Measurements from ENCODE around the gene GNAL.

DNA sequence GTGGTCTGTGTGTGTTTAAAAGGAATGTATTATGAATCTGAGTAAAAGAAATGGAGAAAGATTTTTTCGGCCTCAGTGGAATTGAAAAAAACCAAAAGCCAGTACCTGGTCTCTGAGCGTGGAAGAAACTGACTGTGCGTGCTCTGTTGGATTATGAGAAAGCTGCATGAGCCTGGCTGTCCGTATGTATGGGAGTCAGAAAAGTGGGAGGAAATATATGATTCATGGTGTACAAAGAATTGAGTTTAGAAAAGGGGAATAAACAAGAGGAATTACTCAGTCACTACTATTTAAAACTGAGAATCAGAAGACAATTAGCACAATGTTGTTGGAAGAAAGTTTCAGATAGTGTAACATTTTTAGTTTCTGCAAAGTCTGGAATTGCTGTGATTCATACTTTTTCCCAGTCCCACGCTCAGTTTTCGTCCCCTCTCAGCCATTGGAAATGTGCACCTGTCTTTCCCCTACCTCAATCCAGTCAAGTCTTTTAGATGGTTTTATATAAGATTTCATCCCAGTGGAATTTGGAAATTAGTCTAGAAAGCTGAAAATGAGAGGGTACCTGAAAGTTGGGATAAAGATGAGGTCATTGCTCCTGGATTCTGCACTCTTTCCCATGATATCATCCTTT lies 95.7 kb downstream of the GNAL start:
- TF ChIP-seq ARNTL (CRISPR knock-in tag; IDR thresholded peaks at IDR 0.05; ENCODE audit: borderline replicate concordance, low read depth) (no peak), ESRRG (CRISPR knock-in tag; IDR thresholded peaks at IDR 0.05) (no peak), BACH2 (CRISPR knock-in tag; IDR thresholded peaks at IDR 0.05; ENCODE audit: borderline replicate concordance) (no peak), ZNF565 (CRISPR knock-in tag; conservative IDR thresholded peaks at IDR 0.05; ENCODE audit: low read depth) (no peak), ZNF70 (CRISPR knock-in tag; IDR thresholded peaks at IDR 0.05) (no peak), ZFP30 (CRISPR knock-in tag; IDR thresholded peaks at IDR 0.05) (no peak)
- TF ChIP-seq, protein P1, sequence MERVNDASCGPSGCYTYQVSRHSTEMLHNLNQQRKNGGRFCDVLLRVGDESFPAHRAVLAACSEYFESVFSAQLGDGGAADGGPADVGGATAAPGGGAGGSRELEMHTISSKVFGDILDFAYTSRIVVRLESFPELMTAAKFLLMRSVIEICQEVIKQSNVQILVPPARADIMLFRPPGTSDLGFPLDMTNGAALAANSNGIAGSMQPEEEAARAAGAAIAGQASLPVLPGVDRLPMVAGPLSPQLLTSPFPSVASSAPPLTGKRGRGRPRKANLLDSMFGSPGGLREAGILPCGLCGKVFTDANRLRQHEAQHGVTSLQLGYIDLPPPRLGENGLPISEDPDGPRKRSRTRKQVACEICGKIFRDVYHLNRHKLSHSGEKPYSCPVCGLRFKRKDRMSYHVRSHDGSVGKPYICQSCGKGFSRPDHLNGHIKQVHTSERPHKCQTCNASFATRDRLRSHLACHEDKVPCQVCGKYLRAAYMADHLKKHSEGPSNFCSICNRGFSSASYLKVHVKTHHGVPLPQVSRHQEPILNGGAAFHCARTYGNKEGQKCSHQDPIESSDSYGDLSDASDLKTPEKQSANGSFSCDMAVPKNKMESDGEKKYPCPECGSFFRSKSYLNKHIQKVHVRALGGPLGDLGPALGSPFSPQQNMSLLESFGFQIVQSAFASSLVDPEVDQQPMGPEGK (CRISPR knock-in tag; IDR thresholded peaks at IDR 0.05; ENCODE audit: borderline replicate concordance), result no peak
- TF ChIP-seq, protein P2, sequence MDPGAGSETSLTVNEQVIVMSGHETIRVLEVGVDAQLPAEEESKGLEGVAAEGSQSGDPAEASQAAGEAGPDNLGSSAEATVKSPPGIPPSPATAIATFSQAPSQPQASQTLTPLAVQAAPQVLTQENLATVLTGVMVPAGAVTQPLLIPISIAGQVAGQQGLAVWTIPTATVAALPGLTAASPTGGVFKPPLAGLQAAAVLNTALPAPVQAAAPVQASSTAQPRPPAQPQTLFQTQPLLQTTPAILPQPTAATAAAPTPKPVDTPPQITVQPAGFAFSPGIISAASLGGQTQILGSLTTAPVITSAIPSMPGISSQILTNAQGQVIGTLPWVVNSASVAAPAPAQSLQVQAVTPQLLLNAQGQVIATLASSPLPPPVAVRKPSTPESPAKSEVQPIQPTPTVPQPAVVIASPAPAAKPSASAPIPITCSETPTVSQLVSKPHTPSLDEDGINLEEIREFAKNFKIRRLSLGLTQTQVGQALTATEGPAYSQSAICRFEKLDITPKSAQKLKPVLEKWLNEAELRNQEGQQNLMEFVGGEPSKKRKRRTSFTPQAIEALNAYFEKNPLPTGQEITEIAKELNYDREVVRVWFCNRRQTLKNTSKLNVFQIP (CRISPR knock-in tag; IDR thresholded peaks at IDR 0.05; ENCODE audit: borderline replicate concordance, low read depth), result no peak
- TF ChIP-seq, protein P3, sequence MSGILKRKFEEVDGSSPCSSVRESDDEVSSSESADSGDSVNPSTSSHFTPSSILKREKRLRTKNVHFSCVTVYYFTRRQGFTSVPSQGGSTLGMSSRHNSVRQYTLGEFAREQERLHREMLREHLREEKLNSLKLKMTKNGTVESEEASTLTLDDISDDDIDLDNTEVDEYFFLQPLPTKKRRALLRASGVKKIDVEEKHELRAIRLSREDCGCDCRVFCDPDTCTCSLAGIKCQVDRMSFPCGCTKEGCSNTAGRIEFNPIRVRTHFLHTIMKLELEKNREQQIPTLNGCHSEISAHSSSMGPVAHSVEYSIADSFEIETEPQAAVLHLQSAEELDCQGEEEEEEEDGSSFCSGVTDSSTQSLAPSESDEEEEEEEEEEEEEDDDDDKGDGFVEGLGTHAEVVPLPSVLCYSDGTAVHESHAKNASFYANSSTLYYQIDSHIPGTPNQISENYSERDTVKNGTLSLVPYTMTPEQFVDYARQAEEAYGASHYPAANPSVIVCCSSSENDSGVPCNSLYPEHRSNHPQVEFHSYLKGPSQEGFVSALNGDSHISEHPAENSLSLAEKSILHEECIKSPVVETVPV (CRISPR knock-in tag; IDR thresholded peaks at IDR 0.05), result no peak
